Type B pancreatic cell (in vitro differentiated cells): ENCODE measurements around the gene MRTFA. TPM values are rescaled to one million over a fixed set of nuclear protein-coding genes. Genes with fewer than 3 reads are reported as not detected.
A peak's percentile ranks its signal among the peaks of the same experiment; 100 is the strongest.
"Not testable (repeated sequence)": the region's sequence is repeated elsewhere in the genome, so short reads cannot be mapped to it uniquely, and the experiment has no call there.

Experiments
- DNase-seq: peaks from one replicate; pipeline ENCODE4 v3.0.0; 2021; ENCODE audit warnings: mixed read lengths; ENCODE audit not compliant: unreplicated experiment; ENCODE audit errors: extremely low spot score
- H3K27ac Mint-ChIP-seq: 2 replicates; pipeline ENCODE4 v1.8.0; 2021; ENCODE audit warnings: mild to moderate bottlenecking, mixed read lengths
- H3K27me3 Mint-ChIP-seq: 2 replicates; pipeline ENCODE4 v1.8.0; 2021; ENCODE audit warnings: mixed read lengths
- H3K36me3 Mint-ChIP-seq: 2 replicates; pipeline ENCODE4 v1.8.0; 2021; ENCODE audit warnings: mixed read lengths
- H3K4me1 Mint-ChIP-seq: one replicate; pipeline ENCODE4 v1.8.0; 2021; ENCODE audit warnings: mixed read lengths; ENCODE audit not compliant: unreplicated experiment
- H3K4me3 Mint-ChIP-seq: 2 replicates; pipeline ENCODE4 v1.8.0; 2021; ENCODE audit warnings: mild to moderate bottlenecking, mixed read lengths
- H3K9me3 Mint-ChIP-seq: 2 replicates; pipeline ENCODE4 v1.8.0; 2021; ENCODE audit warnings: mixed read lengths
- total RNA-seq: library from RNA; stranded (reverse); gene quantifications from 2 replicates; pipeline ENCODE4 v1.2.1, GENCODE V29; 2021; ENCODE audit warnings: low replicate concordance
- TF ChIP-seq, protein P1 (sequence below): fragments of 200-600 bp; sonication (generic); conservative IDR thresholded peaks from 2 replicates; pipeline ENCODE4 v1.5.0; 2021; ENCODE audit warnings: antibody characterized with exemption, mild to moderate bottlenecking

MRTFA gene
- total RNA-seq, 1 donor from 2014 or later, result 49.8 TPM

- peaks cover 7% of the 10 kb centered on the region for H3K4me1 Mint-ChIP-seq
- TF ChIP-seq, protein P1, sequence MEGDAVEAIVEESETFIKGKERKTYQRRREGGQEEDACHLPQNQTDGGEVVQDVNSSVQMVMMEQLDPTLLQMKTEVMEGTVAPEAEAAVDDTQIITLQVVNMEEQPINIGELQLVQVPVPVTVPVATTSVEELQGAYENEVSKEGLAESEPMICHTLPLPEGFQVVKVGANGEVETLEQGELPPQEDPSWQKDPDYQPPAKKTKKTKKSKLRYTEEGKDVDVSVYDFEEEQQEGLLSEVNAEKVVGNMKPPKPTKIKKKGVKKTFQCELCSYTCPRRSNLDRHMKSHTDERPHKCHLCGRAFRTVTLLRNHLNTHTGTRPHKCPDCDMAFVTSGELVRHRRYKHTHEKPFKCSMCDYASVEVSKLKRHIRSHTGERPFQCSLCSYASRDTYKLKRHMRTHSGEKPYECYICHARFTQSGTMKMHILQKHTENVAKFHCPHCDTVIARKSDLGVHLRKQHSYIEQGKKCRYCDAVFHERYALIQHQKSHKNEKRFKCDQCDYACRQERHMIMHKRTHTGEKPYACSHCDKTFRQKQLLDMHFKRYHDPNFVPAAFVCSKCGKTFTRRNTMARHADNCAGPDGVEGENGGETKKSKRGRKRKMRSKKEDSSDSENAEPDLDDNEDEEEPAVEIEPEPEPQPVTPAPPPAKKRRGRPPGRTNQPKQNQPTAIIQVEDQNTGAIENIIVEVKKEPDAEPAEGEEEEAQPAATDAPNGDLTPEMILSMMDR, result no peak
- no peak overlapping the region for H3K27ac Mint-ChIP-seq
- H3K27me3 Mint-ChIP-seq, result no peaks in the 10 kb centered on the region
- H3K36me3 Mint-ChIP-seq, result peaks cover 21% of the 10 kb centered on the region
- no peak for DNase-seq
- H3K4me3 Mint-ChIP-seq, result no peak overlapping the region
- no peaks in the 10 kb centered on the region for H3K9me3 Mint-ChIP-seq
Measured at GRCh38 chr22:40516416-40516815, 120.1 kb downstream of the MRTFA start.

- TF ChIP-seq, protein P1, result no peak
- no peak for DNase-seq
- no peak overlapping the region for H3K4me3 Mint-ChIP-seq
- H3K9me3 Mint-ChIP-seq, result no peaks in the 10 kb centered on the region
- peaks cover 28% of the 10 kb centered on the region for H3K4me1 Mint-ChIP-seq
- H3K27ac Mint-ChIP-seq, result no peak overlapping the region
- peaks cover 10% of the 10 kb centered on the region for H3K36me3 Mint-ChIP-seq
- no peaks in the 10 kb centered on the region for H3K27me3 Mint-ChIP-seq
Measured at GRCh38 chr22:40512426-40513136, 123.9 kb downstream of the MRTFA start.

DNA sequence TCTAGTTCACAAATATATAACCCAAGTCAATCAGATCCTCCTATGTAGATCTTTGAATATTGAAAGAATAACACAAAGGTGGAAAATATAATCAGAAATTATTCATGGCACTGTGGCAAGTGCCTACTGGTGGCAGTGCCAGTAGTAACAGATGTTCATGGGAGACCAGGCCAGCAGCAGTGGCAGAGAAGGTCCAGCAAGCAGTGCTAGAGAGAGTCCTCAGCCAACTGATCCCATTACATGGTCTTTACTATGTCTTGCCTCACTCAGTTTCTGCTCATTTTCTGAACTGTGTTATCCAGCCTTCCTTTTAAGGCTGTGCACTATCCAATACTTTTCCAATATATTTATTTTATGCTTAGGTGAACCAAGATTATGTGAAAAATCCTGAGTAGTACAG, 124.9 kb downstream of the MRTFA start:
- Mint-ChIP-seq H3K9me3 (no peaks in the 10 kb centered on the region), H3K27me3 (no peaks in the 10 kb centered on the region), H3K4me3 (no peak overlapping the region), H3K4me1 (peaks cover 29% of the 10 kb centered on the region), H3K27ac (no peak overlapping the region), H3K36me3 (peaks cover 5% of the 10 kb centered on the region)
- TF ChIP-seq, protein P1, result no peak
- DNase-seq, result no peak

DNA sequence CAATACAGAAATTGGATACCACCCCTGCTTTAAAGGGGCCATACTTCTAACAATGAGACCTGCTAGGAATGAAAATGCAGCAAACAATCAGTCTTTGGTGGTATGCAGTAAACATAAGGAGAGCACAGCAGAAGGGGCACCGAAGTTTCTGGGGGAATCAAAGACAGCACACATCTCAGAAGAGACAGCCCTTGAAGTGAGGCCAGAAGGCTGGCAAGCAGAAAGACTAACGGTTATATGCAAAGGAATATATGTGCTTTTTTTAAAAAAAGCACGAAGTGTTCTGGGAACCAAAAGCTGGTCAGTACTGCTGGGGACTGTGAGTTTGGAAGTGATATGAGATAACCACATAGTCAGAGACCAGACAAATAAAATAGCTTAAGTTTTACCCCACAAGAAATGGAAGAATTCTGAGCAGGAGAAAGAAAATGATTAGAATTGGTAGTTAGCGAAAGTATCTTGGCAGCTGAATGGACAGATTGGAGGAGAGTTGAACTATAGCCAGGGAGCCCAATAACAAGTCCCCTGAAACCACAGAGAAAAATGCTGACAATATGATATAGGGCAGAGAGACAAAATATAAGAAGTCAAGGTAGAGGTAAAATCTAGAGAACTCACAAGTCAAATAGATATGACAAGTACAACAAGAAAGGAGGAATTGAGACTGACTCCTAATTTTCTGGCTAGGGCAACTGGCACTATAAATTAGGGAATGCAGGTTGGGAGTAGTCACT, 125.7 kb downstream of the MRTFA start:
- H3K36me3 Mint-ChIP-seq, result peaks cover 4% of the 10 kb centered on the region
- H3K9me3 Mint-ChIP-seq, result no peaks in the 10 kb centered on the region
- peak overlapping the region; percentile 95 for H3K27ac Mint-ChIP-seq
- H3K27me3 Mint-ChIP-seq, result no peaks in the 10 kb centered on the region
- peak overlapping the region; percentile 1 for H3K4me3 Mint-ChIP-seq
- TF ChIP-seq, protein P1, result no peak
- peaks cover 34% of the 10 kb centered on the region for H3K4me1 Mint-ChIP-seq
- DNase-seq, result no peak

DNA sequence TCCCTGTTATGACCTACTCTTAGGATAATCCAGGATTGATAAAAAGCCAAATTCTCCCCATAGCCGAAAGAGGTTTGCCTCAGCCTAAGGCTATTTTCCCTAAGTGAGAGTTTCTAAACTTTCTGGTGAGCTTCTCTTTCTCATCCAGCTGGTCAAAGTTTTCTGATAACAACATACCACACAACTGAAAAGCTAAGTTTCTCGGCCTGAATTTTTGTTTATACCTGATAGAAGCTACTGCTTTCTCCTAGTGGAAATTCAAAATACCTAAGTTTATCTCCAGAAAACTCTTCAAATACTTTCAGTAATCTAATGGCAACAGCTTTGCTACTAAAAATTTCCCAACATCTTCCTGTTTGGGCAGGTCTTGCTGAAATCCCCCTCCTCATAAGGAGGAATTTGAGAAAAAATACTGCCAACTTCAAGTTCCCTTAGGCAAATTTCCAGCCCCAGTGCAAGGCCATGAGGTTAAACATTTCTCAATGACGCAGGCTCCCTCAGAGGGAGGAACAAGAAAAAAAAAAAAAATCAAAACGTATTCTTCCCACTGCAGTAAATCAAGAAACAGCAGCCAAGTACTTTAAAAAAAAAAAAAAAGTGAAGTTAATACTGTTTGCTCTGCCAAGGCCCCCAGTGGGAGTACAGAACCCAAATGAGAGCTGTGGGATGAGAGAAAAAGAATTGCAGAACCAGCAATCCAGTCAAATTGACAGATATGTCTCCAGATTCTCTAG, 127.0 kb downstream of the MRTFA start:
- H3K4me3 Mint-ChIP-seq, result peak overlapping the region; percentile 64

GRCh38 chr22:40508046-40508445, 128.5 kb downstream of the MRTFA start:
- H3K4me1 Mint-ChIP-seq, result peaks cover 34% of the 10 kb centered on the region
- H3K9me3 Mint-ChIP-seq, H3K27me3 Mint-ChIP-seq, H3K36me3 Mint-ChIP-seq, DNase-seq: not testable (repeated sequence)
- peak overlapping the region; percentile 14 for H3K4me3 Mint-ChIP-seq
- H3K27ac Mint-ChIP-seq, result peak overlapping the region; percentile 86

More for the DNA sequence above, 127.0 kb downstream of the MRTFA start:
- DNase-seq, result no peak
- H3K36me3 Mint-ChIP-seq, result no peaks in the 10 kb centered on the region
- H3K9me3 Mint-ChIP-seq, result no peaks in the 10 kb centered on the region
- peaks cover 34% of the 10 kb centered on the region for H3K4me1 Mint-ChIP-seq
- TF ChIP-seq, protein P1, result no peak
- peak overlapping the region; percentile 95 for H3K27ac Mint-ChIP-seq
- H3K27me3 Mint-ChIP-seq, result no peaks in the 10 kb centered on the region
